NB4 (cell line): ENCODE data around the gene ADAMTSL1.

Experiments
- DNase-seq: peaks from one replicate; pipeline ENCODE4 v3.0.0; 2010; ENCODE audit warnings: low read depth
- H3K4me3 ChIP-seq: one replicate; pipeline ENCODE4 v1.5.1; 2011; ENCODE audit warnings: mild to moderate bottlenecking, low read depth, low read length, moderate library complexity
- CTCF ChIP-seq: IDR thresholded peaks from one replicate; pipeline ENCODE4 v1.5.1; 2012; ENCODE audit warnings: low read depth, low read length
- MAX ChIP-seq: IDR thresholded peaks from 2 replicates; pipeline ENCODE4 v1.6.1; 2011; ENCODE audit warnings: low read depth, low read length
- MYC ChIP-seq: IDR thresholded peaks from 2 replicates; pipeline ENCODE4 v1.6.1; 2011; ENCODE audit warnings: low read depth, low read length
- POLR2A ChIP-seq: IDR thresholded peaks from 2 replicates; pipeline ENCODE4 v1.6.1; 2011; ENCODE audit warnings: mild to moderate bottlenecking; ENCODE audit not compliant: insufficient read length; ENCODE audit errors: extremely low read depth

Gene ADAMTSL1

GRCh38 chr9:18739641-18740318 is 265.8 kb downstream of the ADAMTSL1 start:
- no peak for TF ChIP-seq POLR2A
- TF ChIP-seq MYC: no peak
- DNase-seq: no peak
- H3K4me3 ChIP-seq: no peak overlapping the region

GRCh38 chr9:18741359-18741758 is 267.4 kb downstream of the ADAMTSL1 start:
- TF ChIP-seq MAX (no peak), POLR2A (no peak), CTCF (no peak), MYC (no peak)
- no peak for DNase-seq
- H3K4me3 ChIP-seq: no peak overlapping the region

GRCh38 chr9:18741945-18742344 is 268.0 kb downstream of the ADAMTSL1 start:
- H3K4me3 ChIP-seq: no peak overlapping the region
- no peak for TF ChIP-seq CTCF
- no peak for TF ChIP-seq POLR2A
- no peak for TF ChIP-seq MAX
- no peak for TF ChIP-seq MYC
- DNase-seq: no peak

- DNase-seq: no peak
- TF ChIP-seq POLR2A (no peak), MAX (no peak), MYC (no peak), CTCF (no peak)
Measured at GRCh38 chr9:18743421-18743820, 269.5 kb downstream of the ADAMTSL1 start.

GRCh38 chr9:18743971-18744370 is 270.0 kb downstream of the ADAMTSL1 start:
- TF ChIP-seq POLR2A (no peak), MYC (no peak), MAX (no peak), CTCF (no peak)
- H3K4me3 ChIP-seq: no peak overlapping the region
- DNase-seq: no peak

More at GRCh38 chr9:18743421-18743820, 269.5 kb downstream of the ADAMTSL1 start:
- no peak overlapping the region for H3K4me3 ChIP-seq

- TF ChIP-seq POLR2A: no peak
- no peak for TF ChIP-seq MAX
- TF ChIP-seq CTCF: no peak
- no peak for TF ChIP-seq MYC
- DNase-seq: no peak
- no peak overlapping the region for H3K4me3 ChIP-seq
Measured at GRCh38 chr9:18745710-18746109, 271.8 kb downstream of the ADAMTSL1 start.
